GM18951 (cell line): Measurements from ENCODE around the gene CACNA1E.

Experiments
- POLR2A ChIP-seq: IDR thresholded peaks from 4 replicates; pipeline ENCODE4 v1.6.1; 2011; ENCODE audit warnings: mild to moderate bottlenecking; ENCODE audit not compliant: insufficient read length, insufficient read depth; ENCODE audit errors: extremely low read depth
- in situ Hi-C: fragments of 300-500 bp; cut with MboI; formaldehyde crosslinking; loops from one replicate; pipeline ENCODE4 v1.12.0; 2022; ENCODE audit warnings: low sequenced_read_pairs, mixed read lengths, inconsistent platforms; ENCODE audit not compliant: unreplicated experiment

Gene CACNA1E

GRCh38 chr1:181475580-181475979, 7.7 kb upstream of the CACNA1E start:
- no peak for TF ChIP-seq POLR2A
- in situ Hi-C loops, result loop anchor here (25.0 kb wide), 1 partner anchor 587 kb away; the partner anchor contains the start of gene ZNF648

GRCh38 chr1:181476581-181476980, 6.7 kb upstream of the CACNA1E start:
- TF ChIP-seq POLR2A, result no peak
- in situ Hi-C loops, result loop anchor here (25.0 kb wide), 1 partner anchor 586 kb away; the partner anchor contains the start of gene ZNF648

GRCh38 chr1:181478306-181478705, 5.0 kb upstream of the CACNA1E start:
- TF ChIP-seq POLR2A, result no peak
- in situ Hi-C loops, result loop anchor here (25.0 kb wide), 1 partner anchor 584 kb away; the partner anchor contains the start of gene ZNF648

GRCh38 chr1:181479137-181479745, 4.1 kb upstream of the CACNA1E start:
- in situ Hi-C loops, result loop anchor here (25.0 kb wide), 1 partner anchor 583 kb away; the partner anchor contains the start of gene ZNF648
- no peak for TF ChIP-seq POLR2A

GRCh38 chr1:181482001-181482430, 1.3 kb upstream of the CACNA1E start:
- TF ChIP-seq POLR2A, result no peak
- in situ Hi-C loops, result loop anchor here (10.0 to 25.0 kb wide), 2 partner anchors 193 to 580 kb away; partner anchors contain the start of gene ZNF648

GRCh38 chr1:181482521-181483284, 614 bp upstream of the CACNA1E start:
- peak; percentile 54 for TF ChIP-seq POLR2A
- in situ Hi-C loops, result loop anchor here (10.0 to 25.0 kb wide), 2 partner anchors 192 to 580 kb away; partner anchors contain the start of gene ZNF648

GRCh38 chr1:181484821-181485220, 1.5 kb downstream of the CACNA1E start:
- TF ChIP-seq POLR2A, result no peak
- in situ Hi-C loops, result loop anchor here (10.0 to 25.0 kb wide), 2 partner anchors 190 to 577 kb away; partner anchors contain the start of gene ZNF648

GRCh38 chr1:181485287-181486097, 2.2 kb downstream of the CACNA1E start:
- TF ChIP-seq POLR2A, result no peak
- in situ Hi-C loops, result loop anchor here (10.0 to 25.0 kb wide), 2 partner anchors 189 to 577 kb away; partner anchors contain the start of gene ZNF648

- no peak for TF ChIP-seq POLR2A
- in situ Hi-C loops, result loop anchor here (10.0 to 25.0 kb wide), 2 partner anchors 189 to 576 kb away; partner anchors contain the start of gene ZNF648
These were observed 2.7 kb downstream of the CACNA1E start for GRCh38 chr1:181486098-181486420.

- TF ChIP-seq POLR2A, result no peak
- in situ Hi-C loops, result loop anchor here (10.0 to 25.0 kb wide), 2 partner anchors 186 to 573 kb away; partner anchors contain the start of gene ZNF648
These were observed 5.5 kb downstream of the CACNA1E start for GRCh38 chr1:181488866-181489265.

GRCh38 chr1:181490276-181490675, 7.0 kb downstream of the CACNA1E start:
- in situ Hi-C loops, result loop anchor here (25.0 kb wide), 1 partner anchor 572 kb away; the partner anchor contains the start of gene ZNF648
- TF ChIP-seq POLR2A, result no peak
